ENCODE results near the gene CCDC7. TPM values are rescaled to one million over a fixed set of nuclear protein-coding genes. Genes with fewer than 3 reads are reported as not detected.
A peak's percentile ranks its signal among the peaks of the same experiment; 100 is the strongest.

Gene CCDC7
- total and polyA plus RNA-seq, 7 experiments from 2014 or later = 7.7 to 98.7 (median 62.9) TPM

GRCh38 chr10:32511599-32511998, 65.7 kb downstream of the CCDC7 start:
- ChIA-PET POLR2A (no interaction called here), CTCF (interaction anchor here (0.6 kb wide), 1 partner anchor 15 kb away, joined by 3 read pairs; no protein-coding TSS in a partner anchor)
- DNase-seq = no peak
- H3K9me3 ChIP-seq (ENCODE audit: control insufficient read depth in 2 of 3, low read length in 3 of 3) = no peaks in the 10 kb centered on the region
- peaks cover 0 to 8% (median 1%) of the 10 kb centered on the region in 11 donors for H3K9me3 Mint-ChIP-seq
- no peak overlapping the region for H3K27ac Mint-ChIP-seq
- peaks cover 0 to 5% of the 10 kb centered on the region in 2 donors for H3K4me1 ChIP-seq (ENCODE audit: control insufficient read depth in 2 of 2, insufficient read depth in 2 of 2, low read length in 2 of 2)
- no peak for ATAC-seq
- no peaks in the 10 kb centered on the region for H3K36me3 ChIP-seq (ENCODE audit: control insufficient read depth in 2 of 3, insufficient read depth in 3 of 3, low read length in 3 of 3)
- no peaks in the 10 kb centered on the region for H3K27me3 ChIP-seq (ENCODE audit: control insufficient read depth in 2 of 2, insufficient read depth in 2 of 2, low read length in 2 of 2)
- H3K27me3 Mint-ChIP-seq = no peaks in the 10 kb centered on the region
- no peak overlapping the region for H3K4me3 Mint-ChIP-seq
- no peak overlapping the region for H3K4me3 ChIP-seq (ENCODE audit: low read length)
- H3K27ac ChIP-seq (ENCODE audit: low read depth, low read length) = no peak overlapping the region
- H3K4me1 Mint-ChIP-seq = no peaks in the 10 kb centered on the region
- H3K36me3 Mint-ChIP-seq = peaks cover 7 to 47% (median 21%) of the 10 kb centered on the region in 5 donors
- intact Hi-C loops (cut with micrococcal nuclease) = no loop called here

GRCh38 chr10:32516567-32517495, 70.9 kb downstream of the CCDC7 start:
- H3K27me3 ChIP-seq (ENCODE audit: control insufficient read depth in 2 of 2, insufficient read depth in 2 of 2, low read length in 2 of 2) = no peaks in the 10 kb centered on the region
- Mint-ChIP-seq H3K4me3 (no peak overlapping the region), H3K27me3 (no peaks in the 10 kb centered on the region), H3K27ac (peak overlapping the region in 1 of 9 donors; percentile 39), H3K4me1 (peaks cover 0 to under 1% (median 0%) of the 10 kb centered on the region in 7 donors), H3K9me3 (peaks cover 0 to 19% (median 6%) of the 10 kb centered on the region in 11 donors), H3K36me3 (peaks cover 6 to 33% (median 11%) of the 10 kb centered on the region in 5 donors)
- H3K4me1 ChIP-seq (ENCODE audit: control insufficient read depth in 2 of 2, insufficient read depth in 2 of 2, low read length in 2 of 2) = no peaks in the 10 kb centered on the region
- POLR2A ChIA-PET = no interaction called here
- no peak overlapping the region for H3K27ac ChIP-seq (ENCODE audit: low read depth, low read length)
- intact Hi-C loops (cut with micrococcal nuclease) = no loop called here
- no peak for DNase-seq
- H3K9me3 ChIP-seq (ENCODE audit: control insufficient read depth in 2 of 3, low read length in 3 of 3) = no peaks in the 10 kb centered on the region
- ATAC-seq = no peak
- no peaks in the 10 kb centered on the region for H3K36me3 ChIP-seq (ENCODE audit: control insufficient read depth in 2 of 3, insufficient read depth in 3 of 3, low read length in 3 of 3)
- CTCF ChIA-PET = no interaction called here
- no peak overlapping the region for H3K4me3 ChIP-seq (ENCODE audit: low read length)

GRCh38 chr10:32530231-32530630, 84.3 kb downstream of the CCDC7 start:
- peak overlapping the region in 1 of 9 donors; percentile 1 for H3K27ac Mint-ChIP-seq
- intact Hi-C loops (cut with micrococcal nuclease) = no loop called here
- H3K27ac ChIP-seq (ENCODE audit: low read depth, low read length) = no peak overlapping the region
- no peaks in the 10 kb centered on the region for H3K27me3 Mint-ChIP-seq
- ChIA-PET POLR2A (no interaction called here), CTCF (no interaction called here)
- H3K9me3 ChIP-seq (ENCODE audit: control insufficient read depth in 2 of 3, low read length in 3 of 3) = peaks cover 0 to 20% (median 0%) of the 10 kb centered on the region in 3 experiments
- no peaks in the 10 kb centered on the region for H3K36me3 ChIP-seq (ENCODE audit: control insufficient read depth in 2 of 3, insufficient read depth in 3 of 3, low read length in 3 of 3)
- no peaks in the 10 kb centered on the region for H3K4me1 ChIP-seq (ENCODE audit: control insufficient read depth in 2 of 2, insufficient read depth in 2 of 2, low read length in 2 of 2)
- no peak overlapping the region for H3K4me3 ChIP-seq (ENCODE audit: low read length)
- peaks cover 0 to 14% (median 0%) of the 10 kb centered on the region in 7 donors for H3K4me1 Mint-ChIP-seq
- H3K36me3 Mint-ChIP-seq = peaks cover 6 to 77% (median 50%) of the 10 kb centered on the region in 5 donors
- DNase-seq (no peak), ATAC-seq (no peak)
- peaks cover 2 to 31% (median 13%) of the 10 kb centered on the region in 11 donors for H3K9me3 Mint-ChIP-seq
- no peaks in the 10 kb centered on the region for H3K27me3 ChIP-seq (ENCODE audit: control insufficient read depth in 2 of 2, insufficient read depth in 2 of 2, low read length in 2 of 2)
- no peak overlapping the region for H3K4me3 Mint-ChIP-seq

- Histone ChIP-seq H3K27ac (ENCODE audit: low read depth, low read length) (no peak overlapping the region), H3K36me3 (ENCODE audit: control insufficient read depth in 2 of 3, insufficient read depth in 3 of 3, low read length in 3 of 3) (no peaks in the 10 kb centered on the region), H3K4me3 (ENCODE audit: low read length) (no peak overlapping the region), H3K9me3 (ENCODE audit: control insufficient read depth in 2 of 3, low read length in 3 of 3) (peaks cover 0 to 13% (median 0%) of the 10 kb centered on the region in 3 experiments), H3K27me3 (ENCODE audit: control insufficient read depth in 2 of 2, insufficient read depth in 2 of 2, low read length in 2 of 2) (no peaks in the 10 kb centered on the region), H3K4me1 (ENCODE audit: control insufficient read depth in 2 of 2, insufficient read depth in 2 of 2, low read length in 2 of 2) (no peaks in the 10 kb centered on the region)
- POLR2A ChIA-PET = no interaction called here
- H3K27ac Mint-ChIP-seq = peak overlapping the region in 1 of 9 donors; percentile 3
- CTCF ChIA-PET = no interaction called here
- H3K36me3 Mint-ChIP-seq = peaks cover 4 to 62% (median 51%) of the 10 kb centered on the region in 5 donors
- intact Hi-C loops (cut with micrococcal nuclease) = no loop called here
- no peaks in the 10 kb centered on the region for H3K27me3 Mint-ChIP-seq
- no peak for ATAC-seq
- peaks cover 0 to 26% (median 13%) of the 10 kb centered on the region in 11 donors for H3K9me3 Mint-ChIP-seq
- no peak for DNase-seq
- H3K4me1 Mint-ChIP-seq = peaks cover 0 to 29% (median 17%) of the 10 kb centered on the region in 7 donors
- no peak overlapping the region for H3K4me3 Mint-ChIP-seq
These were observed 92.3 kb downstream of the CCDC7 start for GRCh38 chr10:32538256-32538655.

- POLR2A ChIA-PET = interaction anchor here (0.7 to 1.3 kb wide), 2 partner anchors 95 to 163 kb away, joined by 3 to 4 read pairs; partner anchors contain the start of gene CCDC7
- ATAC-seq = no peak
- Histone ChIP-seq H3K36me3 (ENCODE audit: control insufficient read depth in 2 of 3, insufficient read depth in 3 of 3, low read length in 3 of 3) (no peaks in the 10 kb centered on the region), H3K27me3 (ENCODE audit: control insufficient read depth in 2 of 2, insufficient read depth in 2 of 2, low read length in 2 of 2) (no peaks in the 10 kb centered on the region), H3K9me3 (ENCODE audit: control insufficient read depth in 2 of 3, low read length in 3 of 3) (no peaks in the 10 kb centered on the region), H3K27ac (ENCODE audit: low read depth, low read length) (no peak overlapping the region), H3K4me1 (ENCODE audit: control insufficient read depth in 2 of 2, insufficient read depth in 2 of 2, low read length in 2 of 2) (no peaks in the 10 kb centered on the region), H3K4me3 (ENCODE audit: low read length) (no peak overlapping the region)
- Mint-ChIP-seq H3K36me3 (peaks cover 1 to 57% (median 39%) of the 10 kb centered on the region in 5 donors), H3K9me3 (peaks cover 0 to 12% (median 0%) of the 10 kb centered on the region in 11 donors), H3K27ac (no peak overlapping the region), H3K27me3 (no peaks in the 10 kb centered on the region), H3K4me1 (peaks cover 0 to 29% (median 17%) of the 10 kb centered on the region in 7 donors), H3K4me3 (no peak overlapping the region)
- intact Hi-C loops (cut with micrococcal nuclease) = no loop called here
- CTCF ChIA-PET = no interaction called here
- DNase-seq = no peak
These were observed 94.9 kb downstream of the CCDC7 start for GRCh38 chr10:32540691-32541470.

GRCh38 chr10:32548208-32548607, 102.3 kb downstream of the CCDC7 start:
- no peak overlapping the region for H3K4me3 ChIP-seq (ENCODE audit: low read length)
- Mint-ChIP-seq H3K4me3 (no peak overlapping the region), H3K9me3 (peaks cover 0 to 23% (median 11%) of the 10 kb centered on the region in 11 donors), H3K27ac (peak overlapping the region in 2 of 9 donors; percentile 6 to 13), H3K36me3 (peaks cover 2 to 82% (median 51%) of the 10 kb centered on the region in 5 donors), H3K4me1 (peaks cover 0 to 20% (median 6%) of the 10 kb centered on the region in 7 donors), H3K27me3 (no peaks in the 10 kb centered on the region)
- no peaks in the 10 kb centered on the region for H3K4me1 ChIP-seq (ENCODE audit: control insufficient read depth in 2 of 2, insufficient read depth in 2 of 2, low read length in 2 of 2)
- ChIA-PET CTCF (no interaction called here), POLR2A (no interaction called here)
- H3K27me3 ChIP-seq (ENCODE audit: control insufficient read depth in 2 of 2, insufficient read depth in 2 of 2, low read length in 2 of 2) = no peaks in the 10 kb centered on the region
- ATAC-seq = no peak
- no peak overlapping the region for H3K27ac ChIP-seq (ENCODE audit: low read depth, low read length)
- no peak for DNase-seq
- intact Hi-C loops (cut with micrococcal nuclease) = no loop called here
- H3K9me3 ChIP-seq (ENCODE audit: control insufficient read depth in 2 of 3, low read length in 3 of 3) = no peaks in the 10 kb centered on the region
- H3K36me3 ChIP-seq (ENCODE audit: control insufficient read depth in 2 of 3, insufficient read depth in 3 of 3, low read length in 3 of 3) = peaks cover 0 to 4% (median 0%) of the 10 kb centered on the region in 3 experiments
